Activated CD4-positive, alpha-beta T cell treated with anti-CD3 and anti-CD28 coated beads for 4 hours (primary cell): ENCODE results near the gene DPYSL5.

ENCODE experiments used
- DNase-seq, 2 donors: peaks; one replicate each; pipeline ENCODE4 v3.0.0-alpha.2; 2020

DPYSL5 gene

DNA sequence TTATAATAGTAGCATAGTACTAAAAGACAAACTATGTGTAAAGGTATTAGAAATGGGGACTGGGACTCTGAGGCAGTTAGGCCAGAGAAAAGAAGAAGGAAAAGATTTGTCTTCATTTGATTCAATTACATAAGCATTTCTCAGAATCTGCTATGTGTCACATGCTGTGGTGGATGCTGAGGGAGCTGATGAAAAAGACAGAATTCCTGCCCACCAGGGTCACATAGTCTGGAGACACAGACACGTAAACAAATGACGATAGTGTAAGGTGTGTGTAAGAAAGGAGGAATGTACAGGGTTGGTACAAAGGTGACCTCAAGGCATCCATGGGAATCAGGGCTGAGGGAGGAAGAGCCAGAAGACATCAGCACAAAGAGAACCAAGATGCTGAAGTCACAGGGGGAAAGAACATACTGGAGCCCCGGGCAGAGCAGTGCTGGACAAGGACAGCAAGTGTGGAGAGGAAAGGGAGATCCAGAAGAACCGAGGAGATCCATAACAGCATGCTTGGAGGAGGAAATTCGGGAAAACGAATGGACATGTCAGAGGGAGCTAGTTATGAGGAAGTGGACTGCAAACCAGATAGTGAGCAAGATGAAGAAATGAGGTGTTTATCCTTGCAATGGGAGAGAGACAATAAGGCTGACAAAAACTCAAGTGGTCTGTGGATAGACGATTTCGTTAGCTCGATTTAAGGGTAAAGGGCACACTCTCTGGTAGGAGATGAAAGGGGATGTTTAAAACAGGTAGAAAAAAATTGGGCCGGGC is 121.3 kb downstream of the DPYSL5 start:
- DNase-seq, result no peak

DNA sequence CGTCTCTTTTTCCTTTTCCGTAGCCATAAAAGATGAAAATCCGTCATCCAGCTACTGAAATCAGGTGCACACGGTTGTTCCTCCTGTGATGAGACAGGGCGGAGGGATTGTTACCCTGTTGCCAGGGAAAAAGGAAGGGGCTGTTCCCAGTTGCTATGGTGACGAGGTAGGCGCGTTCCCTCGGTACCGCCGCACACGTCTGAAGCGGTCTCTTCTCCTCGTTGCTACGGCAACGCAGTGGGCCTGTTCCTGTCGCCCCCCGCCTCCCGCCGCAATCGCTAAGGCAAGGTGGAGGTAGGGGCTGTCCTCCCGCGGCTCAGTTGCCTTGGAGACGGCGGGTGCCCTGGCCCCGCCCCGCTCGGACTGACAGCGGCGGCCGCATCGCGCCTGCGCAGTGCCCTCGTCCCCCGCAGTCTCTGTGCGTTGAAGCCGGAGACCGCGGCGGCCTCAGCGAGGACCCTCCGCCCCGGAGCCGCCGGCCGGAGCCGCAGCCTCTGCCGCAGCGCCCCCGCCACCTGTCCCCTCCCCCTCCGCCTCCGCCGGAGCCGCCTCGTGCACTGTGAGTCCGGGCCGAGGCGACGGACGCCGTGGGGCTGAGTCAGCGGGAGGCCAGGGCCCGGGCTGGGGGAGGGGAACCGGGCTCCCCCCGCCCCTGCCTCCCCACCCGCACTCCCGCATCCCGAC is 122.5 kb downstream of the DPYSL5 start, which contains the start of gene MAPRE3:
MAPRE3 (plus strand) TSS at position 394 of the 684 bp plus-strand sequence. CDS start 51,582 bp downstream, outside the sequence.
- peak; percentile 69 to 76 for DNase-seq

DNA sequence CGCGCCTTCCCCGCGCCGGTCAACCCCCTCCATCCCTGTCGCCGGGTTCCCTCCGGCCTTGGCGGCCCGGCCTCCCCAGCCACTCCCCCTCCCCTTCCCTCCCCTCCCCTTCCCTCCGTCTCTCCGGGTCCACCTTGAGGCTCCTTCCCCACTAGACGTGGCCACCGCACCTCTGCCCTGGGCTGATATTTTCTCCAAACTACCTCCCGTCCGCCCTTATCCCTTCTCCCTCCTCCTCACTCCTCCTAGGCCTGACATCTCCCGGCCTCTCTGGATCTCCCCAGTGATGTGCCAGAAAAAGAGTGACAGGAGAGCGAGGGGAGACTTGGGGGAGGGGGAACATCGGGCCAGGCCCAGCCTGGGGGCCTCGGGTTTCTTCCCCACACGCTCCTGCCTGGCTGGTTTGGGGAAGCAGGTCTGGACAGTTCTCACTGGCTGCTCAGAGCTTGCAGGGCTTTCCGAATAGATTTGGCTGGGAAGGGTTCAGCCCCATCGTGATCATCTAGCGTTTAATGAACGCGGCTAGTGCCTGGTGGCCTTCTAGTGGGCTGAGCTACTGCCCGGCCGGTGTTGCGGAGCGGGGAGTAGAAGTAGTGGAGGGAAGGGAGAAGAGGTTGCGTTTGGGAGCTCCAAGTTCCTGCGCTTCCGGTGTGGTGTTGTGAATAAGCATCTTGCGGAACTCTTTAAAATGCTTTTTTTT is 123.1 kb downstream of the DPYSL5 start:
- no peak for DNase-seq

DNA sequence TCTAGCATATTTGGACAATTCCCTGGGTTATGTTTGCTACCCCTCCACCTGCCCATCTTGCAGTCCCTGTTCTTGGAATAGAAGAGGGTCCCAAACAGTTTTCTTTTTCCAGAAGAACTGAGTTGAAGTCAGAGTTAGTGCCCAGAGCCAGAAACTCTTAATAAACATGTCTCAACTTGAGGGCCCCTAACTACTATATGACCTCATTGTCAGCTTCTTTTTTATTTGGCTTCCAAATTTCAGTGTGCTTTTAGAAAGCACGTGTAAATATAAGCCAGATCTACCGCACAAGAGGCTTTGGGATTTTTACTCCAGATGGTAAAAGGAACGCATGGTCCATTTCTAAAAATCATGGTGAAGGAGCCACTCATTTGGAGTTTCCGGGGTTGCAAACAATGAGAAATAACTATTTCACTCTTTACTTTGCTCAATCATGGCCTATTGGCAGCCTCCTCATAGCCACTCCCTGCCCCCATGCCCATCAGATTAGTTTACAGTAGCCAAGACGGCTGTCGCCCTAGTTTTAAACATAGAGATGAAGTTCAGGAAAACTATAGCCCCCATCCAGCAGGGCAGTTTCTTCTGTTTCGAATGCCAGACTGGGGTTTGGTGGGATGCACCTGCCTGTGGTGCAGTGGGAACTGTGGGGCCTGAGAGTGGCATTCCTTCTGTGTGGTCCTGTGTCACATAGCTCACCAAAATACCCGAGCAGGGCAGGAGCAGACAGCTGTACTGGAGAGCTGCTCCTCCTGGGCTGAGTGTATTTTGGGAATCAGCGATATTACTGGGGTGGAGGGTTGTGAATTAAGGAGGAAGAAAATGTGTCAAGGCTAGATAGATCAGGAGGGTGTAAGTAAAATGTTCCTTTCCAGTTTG is 124.2 kb downstream of the DPYSL5 start:
- DNase-seq, result no peak

DNA sequence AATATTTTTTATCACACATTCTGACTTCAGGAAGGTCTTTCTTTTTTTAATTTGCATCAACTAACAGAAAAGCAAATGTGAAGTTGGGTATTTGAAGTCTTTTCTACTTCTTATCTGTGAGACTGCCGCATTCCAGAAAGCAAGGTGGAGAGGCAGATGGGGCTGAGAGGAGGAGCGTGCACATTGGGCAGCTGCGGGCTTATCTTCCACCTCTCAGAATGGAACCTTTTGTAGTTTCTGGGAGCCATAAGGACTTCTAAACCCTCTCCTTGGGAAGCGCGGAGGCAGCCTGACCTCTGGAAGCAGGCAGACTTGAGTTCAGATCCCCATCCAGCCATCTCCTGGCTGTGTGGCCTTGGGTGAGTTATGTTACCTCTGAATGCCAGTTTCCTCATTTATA is 126.4 kb downstream of the DPYSL5 start:
- no peak for DNase-seq

DNA sequence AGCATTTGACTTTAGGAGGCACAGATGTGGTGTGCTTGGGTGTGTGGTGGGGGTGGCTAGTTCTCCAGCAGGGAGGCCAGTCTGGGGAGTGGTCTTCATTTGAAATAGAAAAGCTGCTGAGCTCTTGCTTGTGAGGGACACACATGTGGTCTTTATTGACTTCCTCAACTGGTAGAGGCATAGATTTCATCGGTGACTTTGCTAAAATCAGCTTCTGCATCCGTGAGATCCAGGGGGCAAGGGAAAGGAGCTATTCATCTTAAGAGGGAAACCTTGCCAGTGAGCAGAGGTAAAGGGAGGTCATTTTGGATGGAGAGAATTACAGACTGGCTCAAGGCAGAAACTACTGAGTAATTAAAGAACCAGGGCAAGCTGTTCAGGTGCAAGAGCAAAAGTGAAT is 127.2 kb downstream of the DPYSL5 start:
- DNase-seq, result no peak

DNA sequence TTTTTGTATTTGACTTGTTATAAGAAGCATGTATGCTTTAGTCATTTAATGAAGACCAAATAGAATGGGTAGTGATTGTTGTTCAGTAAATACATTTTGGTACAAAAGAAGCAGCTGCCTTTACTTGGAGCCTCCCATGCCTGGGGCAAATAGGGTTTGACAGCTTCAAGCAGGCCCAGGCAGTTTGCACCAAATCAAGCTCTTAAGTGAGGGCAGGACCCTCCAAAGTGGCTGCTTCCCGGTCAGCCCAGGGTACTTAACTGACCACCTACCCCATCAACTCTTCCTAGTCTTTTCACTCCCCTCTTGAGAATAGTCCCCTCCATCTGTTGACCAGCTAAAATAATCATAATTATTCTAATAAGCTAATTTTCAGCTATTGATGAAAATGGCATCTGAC is 127.7 kb downstream of the DPYSL5 start:
- no peak for DNase-seq

DNA sequence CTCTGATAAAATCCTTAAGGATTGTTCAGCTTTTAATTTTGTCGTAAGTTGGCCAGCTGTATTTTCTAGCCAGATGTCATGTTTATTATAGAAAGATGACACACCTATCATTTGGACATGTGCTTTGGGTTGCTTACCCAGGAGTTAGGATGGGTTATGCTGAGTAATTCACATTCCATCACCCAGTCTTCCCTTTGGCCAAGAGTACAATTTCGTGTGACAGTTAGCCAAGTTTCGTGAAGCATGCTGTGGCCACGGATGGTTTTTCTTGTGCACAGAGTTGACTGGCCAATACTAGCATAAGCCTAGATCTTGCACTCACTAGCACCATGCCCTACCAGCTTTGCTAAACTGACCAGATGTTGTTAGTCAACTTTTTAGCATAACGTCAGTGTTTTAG is 128.3 kb downstream of the DPYSL5 start:
- DNase-seq, result no peak

DNA sequence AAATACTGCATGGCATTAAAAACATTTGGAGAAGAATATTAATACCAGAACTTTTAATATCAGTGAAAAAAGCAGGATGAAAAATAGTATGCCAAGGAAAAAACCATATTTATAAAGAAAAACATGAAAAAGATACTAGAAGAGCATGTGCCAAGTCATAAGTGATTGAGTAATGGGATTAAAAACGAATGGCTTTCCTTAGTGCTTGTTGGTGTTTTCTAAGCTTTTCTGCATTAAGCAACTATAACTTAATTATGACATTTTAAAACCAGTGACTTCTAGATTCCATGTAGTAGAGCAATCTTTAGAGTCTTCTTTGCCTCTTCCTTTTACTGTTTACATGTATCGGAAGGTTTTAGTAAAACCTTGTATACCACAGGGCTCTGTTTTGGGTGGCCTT is 129.1 kb downstream of the DPYSL5 start:
- no peak for DNase-seq

DNA sequence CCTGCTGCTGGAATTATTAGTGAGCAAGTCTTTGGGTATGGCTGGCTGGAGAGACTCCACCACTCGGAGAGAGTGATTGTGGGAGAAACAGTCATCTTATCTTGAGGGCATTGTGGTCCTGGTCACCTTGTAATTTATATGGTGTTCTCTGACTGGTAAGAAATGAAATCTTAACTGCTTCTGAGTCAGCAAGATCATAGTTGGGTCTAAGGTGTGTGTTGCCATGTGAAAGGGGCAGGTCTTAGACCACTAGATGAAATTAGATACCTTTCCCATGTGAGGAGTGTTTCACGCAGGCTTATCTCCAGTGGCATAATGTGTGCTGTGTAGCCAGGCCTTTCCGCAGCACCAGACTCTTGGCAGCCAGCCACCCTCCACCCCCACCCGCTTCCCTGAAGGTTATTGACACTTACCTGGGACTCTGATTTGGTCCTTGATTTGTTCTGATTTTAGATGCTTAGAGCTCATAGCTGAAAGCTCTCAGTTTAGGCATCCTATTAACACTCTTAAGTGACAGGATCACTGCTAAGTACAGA is 130.2 kb downstream of the DPYSL5 start:
- no peak for DNase-seq

DNA sequence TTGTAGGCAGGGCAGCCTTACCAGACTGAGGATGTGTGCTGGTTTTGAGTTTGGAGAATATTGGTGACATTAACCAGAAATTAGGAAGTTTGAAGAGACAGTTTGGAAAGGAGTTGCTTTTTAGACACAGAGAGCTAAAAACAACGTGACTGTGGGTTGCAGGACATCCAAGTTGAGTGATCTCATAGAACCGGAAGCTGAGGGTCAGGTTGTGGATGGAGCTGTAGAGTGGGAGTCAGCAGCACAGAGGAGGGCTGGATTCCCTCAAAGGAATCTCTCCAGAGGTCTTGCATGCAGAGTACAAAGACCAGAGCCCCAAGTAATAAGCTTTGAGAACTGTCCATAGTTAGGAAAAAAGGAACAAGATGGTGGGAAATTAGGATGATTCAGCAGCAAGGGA is 131.8 kb downstream of the DPYSL5 start:
- DNase-seq, result no peak

DNA sequence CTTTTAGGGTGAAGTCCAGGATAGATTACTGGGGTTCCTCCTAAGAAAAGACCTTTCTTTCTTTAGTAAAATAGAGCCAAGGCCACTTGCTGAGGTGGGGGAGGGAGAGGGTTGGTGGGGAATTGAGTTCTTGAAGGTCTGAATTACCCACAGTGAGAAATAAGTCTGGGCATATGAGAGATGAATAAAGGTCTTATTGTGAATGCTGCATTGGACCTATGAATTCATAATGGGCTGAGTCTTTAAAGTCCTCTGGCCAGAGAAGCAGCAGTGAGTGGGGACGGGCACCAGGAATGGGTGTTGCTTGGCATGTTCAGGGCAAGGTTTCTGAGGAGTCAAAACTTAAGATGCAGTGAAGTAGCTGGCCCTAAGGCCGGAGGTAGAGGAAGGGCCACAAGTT is 133.0 kb downstream of the DPYSL5 start:
- DNase-seq, result no peak

DNA sequence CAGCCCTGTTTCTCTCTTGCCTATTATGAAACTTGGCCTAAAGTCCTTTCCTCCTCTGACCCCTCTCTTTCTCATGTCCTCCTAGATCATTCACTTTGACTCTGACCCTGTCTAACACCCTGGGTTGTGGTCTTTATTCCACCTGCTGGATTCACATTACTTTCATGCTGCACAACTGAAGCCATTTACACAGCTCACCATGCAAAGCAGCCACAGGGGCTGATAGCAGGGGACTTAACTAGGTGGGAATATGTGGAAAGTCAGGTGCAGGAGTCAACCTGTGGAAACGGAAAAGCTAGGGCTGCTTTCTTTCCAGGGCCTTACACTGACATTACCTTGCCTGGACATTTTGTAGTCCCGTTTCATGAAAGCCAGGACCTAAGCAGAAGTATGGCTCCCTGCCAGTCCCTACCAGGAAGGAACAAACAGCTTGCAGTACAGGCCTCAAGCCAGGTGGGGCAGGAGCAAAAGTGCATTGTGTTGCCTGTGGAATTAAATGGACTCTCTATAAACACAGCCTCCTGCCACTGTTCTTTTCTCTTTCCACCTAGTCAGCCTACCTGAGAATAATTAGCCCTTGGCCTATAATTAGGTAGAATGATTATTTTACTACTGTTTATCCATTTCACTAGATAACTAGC is 134.3 kb downstream of the DPYSL5 start:
- no peak for DNase-seq

DNA sequence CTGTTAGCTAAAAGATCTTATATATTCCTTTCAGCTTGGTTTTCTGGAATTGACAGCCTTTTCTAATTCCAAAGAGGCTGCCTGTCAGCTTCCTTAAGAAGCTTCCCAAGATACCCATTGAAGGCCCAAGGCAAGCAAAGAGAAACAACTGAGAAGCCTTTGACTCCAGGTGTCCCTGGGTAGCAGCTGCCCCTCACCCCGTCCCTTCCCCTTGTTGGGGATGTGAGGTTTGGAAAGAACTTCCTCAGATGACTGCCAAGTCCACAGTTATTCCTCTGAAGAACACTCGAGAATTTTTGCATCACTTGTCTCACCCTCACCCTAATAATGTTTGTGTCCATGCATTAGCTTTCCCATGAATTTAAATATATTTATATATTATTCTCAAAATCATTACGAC is 135.8 kb downstream of the DPYSL5 start:
- DNase-seq, result no peak

DNA sequence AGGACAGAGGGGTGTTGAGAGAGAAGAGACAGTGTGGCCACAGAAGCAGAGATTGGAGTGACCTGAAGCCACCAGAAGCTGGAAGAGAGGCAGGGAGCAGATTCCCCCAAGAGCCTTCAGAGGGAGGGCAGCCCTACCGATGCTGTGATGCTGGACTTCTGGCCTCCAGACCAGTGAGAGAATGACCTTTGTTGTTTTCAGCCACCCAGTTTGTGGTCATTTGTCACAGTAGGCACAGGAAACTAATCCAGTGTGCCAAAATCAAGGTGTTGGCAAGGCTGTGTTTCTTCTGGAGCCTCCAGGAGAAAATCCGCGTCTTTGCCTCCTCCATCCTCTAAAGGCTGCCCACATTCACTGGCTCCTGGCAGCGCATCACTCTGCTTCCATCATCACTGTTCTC is 137.9 kb downstream of the DPYSL5 start:
- no peak for DNase-seq

DNA sequence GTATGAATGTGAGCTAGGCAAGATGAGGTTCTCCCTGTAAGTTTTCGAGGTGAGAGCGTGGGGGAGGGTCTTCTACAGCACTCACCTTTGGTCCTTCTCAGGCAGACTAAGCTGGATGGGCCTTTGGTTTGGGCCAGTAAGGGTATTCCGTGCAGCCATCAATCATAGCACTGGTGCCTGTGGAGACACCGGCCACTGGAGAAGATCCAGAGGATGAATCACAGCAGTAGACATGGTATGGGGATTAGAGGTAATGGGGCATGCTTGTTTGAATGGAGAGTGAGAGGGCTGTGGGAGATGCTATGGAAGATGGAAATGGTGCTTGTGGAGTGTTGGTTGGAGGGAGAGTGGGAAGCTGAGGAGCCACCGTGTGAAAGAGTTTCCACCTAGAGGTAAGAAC is 138.6 kb downstream of the DPYSL5 start:
- no peak for DNase-seq

DNA sequence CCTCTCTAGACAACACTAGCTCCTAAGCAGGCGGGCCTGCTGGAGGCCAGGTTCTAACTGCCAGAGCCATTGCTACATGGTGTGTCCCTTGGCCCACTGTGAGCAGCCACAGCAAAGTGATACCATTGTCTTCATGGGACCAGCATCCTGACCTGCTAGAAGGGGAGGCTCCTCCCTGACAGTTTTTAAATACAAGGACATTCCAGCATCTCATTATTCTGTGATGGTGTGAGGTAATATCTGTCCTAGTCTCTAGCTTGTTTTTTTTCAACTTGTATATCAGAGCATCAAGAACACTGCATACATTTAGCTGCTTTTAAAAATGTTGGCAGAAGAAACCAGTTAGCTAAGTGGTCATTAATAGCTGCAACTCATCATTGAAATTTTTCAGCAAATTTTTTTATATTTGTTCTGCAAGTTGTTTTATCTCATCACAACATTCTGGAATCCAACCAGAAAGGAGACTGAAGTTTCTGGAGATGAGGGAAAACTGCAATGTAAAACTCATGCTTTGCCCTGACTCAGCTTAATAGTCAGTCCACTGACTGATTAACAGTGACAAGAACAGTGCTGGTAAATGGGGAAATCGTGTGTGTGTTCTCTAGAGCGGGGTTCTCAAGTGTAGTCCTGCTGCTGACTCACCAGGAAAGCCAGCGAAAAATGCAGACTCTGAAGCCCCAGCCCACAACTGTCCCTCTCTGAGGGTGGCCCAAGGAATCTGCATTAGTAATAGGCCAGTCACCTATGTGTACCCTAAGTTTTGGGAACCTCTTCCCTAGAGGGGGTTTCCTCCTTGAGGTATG is 140.3 kb downstream of the DPYSL5 start:
- no peak for DNase-seq

DNA sequence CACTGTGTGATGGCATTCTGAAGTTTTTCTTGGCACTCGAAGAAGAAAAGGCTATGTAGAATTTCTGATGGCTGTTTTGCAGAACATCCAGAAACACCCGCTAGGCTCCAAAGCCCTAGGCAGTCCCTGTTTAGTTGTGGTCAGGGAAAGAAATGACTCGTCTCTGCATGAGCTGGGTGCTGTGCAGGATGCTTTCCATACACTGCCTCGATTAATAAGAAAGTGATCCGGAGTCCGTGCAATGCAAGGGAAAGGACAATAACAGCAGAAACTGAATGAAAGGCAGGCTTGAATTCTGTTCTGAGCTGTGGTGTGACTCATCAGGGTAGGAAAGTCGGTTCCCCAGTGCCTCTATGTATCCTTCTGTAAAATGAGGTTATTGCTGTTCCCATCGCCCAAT is 141.2 kb downstream of the DPYSL5 start:
- DNase-seq, result no peak

DNA sequence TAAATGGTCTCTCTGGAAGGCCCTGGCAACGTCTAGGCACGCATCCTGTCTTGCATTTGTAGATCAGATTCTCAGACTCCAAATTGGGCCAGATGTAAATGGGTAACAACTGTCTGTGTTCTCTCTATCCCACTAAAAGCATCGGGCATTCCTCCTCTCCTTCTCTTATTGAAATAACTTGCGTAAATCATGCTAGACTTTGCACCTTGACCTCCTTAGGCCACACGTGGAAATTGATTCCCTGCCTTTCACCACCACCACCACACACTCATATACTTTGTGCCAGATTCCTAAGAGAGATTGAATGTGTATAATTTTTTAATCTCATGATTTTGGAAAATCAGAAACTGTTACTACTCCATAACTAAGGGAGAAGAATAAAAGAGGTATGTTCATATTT is 143.8 kb downstream of the DPYSL5 start:
- no peak for DNase-seq

DNA sequence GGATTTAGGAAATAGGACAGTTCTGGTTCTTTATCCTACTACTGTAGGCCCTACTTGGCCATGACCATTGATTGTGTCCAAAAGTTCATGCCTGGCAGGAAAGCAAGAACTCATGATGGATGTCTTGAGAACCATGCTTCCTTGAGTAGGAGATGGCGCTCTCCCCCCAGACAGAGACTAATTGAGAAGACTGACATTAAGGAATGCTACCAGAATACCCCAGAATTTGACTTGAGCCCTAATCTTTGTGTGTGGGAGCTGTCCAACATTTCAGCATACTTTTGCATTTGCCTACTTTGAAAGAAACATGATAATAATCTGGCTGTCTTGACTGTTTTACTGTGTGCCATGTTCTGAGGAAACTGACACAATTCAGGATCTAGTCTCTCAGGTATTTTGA is 145.8 kb downstream of the DPYSL5 start:
- DNase-seq, result no peak

DNA sequence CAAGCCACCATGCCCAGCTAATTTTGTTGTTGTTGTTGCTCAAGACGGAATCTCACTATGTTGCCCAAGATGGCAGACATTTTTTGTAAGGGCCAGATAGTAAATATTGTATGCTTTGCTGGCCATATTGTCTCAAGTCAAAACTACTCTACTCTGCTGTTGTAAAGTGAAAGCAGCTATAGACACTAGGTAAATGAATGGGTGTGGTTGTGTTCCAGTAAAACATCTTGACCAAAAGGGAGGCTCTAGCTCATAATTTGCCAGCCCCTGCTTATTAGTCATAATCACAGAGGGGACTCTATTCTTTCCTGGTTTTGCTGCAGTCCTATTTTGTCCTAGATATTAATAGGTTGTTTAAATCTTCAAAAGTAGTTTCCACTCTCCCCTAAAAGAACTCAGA is 147.1 kb downstream of the DPYSL5 start:
- no peak for DNase-seq
